ENCODE data around the gene ODC1. TPM values are rescaled to one million over a fixed set of nuclear protein-coding genes. Genes with fewer than 3 reads are reported as not detected.
A peak's percentile ranks its signal among the peaks of the same experiment; 100 is the strongest.

The ODC1 gene
- total and polyA plus RNA-seq, 2 experiments from 2014 or later: 23.3 to 70.3 TPM

DNA sequence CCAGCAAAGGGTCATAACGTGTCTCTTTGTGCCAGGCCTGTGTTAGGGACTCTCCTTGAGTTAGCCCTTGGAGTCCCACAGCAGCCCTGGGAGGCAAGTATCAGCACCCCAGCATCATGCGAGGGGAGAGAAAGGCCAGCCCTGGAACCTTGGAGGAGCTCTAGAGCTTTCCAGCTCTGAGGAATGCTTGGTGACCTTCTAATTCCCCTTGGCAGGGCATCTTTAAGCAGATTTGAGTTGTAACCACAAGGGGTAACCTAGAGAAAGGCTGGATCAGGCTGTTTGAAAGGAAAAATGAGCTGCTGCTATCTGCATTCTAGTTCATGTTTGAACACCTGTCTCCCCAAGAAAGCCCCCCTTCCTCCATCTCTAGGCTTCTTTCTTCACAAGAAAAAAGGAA, 23.8 kb upstream of the ODC1 start (continued):
- TF ChIP-seq, protein P1, sequence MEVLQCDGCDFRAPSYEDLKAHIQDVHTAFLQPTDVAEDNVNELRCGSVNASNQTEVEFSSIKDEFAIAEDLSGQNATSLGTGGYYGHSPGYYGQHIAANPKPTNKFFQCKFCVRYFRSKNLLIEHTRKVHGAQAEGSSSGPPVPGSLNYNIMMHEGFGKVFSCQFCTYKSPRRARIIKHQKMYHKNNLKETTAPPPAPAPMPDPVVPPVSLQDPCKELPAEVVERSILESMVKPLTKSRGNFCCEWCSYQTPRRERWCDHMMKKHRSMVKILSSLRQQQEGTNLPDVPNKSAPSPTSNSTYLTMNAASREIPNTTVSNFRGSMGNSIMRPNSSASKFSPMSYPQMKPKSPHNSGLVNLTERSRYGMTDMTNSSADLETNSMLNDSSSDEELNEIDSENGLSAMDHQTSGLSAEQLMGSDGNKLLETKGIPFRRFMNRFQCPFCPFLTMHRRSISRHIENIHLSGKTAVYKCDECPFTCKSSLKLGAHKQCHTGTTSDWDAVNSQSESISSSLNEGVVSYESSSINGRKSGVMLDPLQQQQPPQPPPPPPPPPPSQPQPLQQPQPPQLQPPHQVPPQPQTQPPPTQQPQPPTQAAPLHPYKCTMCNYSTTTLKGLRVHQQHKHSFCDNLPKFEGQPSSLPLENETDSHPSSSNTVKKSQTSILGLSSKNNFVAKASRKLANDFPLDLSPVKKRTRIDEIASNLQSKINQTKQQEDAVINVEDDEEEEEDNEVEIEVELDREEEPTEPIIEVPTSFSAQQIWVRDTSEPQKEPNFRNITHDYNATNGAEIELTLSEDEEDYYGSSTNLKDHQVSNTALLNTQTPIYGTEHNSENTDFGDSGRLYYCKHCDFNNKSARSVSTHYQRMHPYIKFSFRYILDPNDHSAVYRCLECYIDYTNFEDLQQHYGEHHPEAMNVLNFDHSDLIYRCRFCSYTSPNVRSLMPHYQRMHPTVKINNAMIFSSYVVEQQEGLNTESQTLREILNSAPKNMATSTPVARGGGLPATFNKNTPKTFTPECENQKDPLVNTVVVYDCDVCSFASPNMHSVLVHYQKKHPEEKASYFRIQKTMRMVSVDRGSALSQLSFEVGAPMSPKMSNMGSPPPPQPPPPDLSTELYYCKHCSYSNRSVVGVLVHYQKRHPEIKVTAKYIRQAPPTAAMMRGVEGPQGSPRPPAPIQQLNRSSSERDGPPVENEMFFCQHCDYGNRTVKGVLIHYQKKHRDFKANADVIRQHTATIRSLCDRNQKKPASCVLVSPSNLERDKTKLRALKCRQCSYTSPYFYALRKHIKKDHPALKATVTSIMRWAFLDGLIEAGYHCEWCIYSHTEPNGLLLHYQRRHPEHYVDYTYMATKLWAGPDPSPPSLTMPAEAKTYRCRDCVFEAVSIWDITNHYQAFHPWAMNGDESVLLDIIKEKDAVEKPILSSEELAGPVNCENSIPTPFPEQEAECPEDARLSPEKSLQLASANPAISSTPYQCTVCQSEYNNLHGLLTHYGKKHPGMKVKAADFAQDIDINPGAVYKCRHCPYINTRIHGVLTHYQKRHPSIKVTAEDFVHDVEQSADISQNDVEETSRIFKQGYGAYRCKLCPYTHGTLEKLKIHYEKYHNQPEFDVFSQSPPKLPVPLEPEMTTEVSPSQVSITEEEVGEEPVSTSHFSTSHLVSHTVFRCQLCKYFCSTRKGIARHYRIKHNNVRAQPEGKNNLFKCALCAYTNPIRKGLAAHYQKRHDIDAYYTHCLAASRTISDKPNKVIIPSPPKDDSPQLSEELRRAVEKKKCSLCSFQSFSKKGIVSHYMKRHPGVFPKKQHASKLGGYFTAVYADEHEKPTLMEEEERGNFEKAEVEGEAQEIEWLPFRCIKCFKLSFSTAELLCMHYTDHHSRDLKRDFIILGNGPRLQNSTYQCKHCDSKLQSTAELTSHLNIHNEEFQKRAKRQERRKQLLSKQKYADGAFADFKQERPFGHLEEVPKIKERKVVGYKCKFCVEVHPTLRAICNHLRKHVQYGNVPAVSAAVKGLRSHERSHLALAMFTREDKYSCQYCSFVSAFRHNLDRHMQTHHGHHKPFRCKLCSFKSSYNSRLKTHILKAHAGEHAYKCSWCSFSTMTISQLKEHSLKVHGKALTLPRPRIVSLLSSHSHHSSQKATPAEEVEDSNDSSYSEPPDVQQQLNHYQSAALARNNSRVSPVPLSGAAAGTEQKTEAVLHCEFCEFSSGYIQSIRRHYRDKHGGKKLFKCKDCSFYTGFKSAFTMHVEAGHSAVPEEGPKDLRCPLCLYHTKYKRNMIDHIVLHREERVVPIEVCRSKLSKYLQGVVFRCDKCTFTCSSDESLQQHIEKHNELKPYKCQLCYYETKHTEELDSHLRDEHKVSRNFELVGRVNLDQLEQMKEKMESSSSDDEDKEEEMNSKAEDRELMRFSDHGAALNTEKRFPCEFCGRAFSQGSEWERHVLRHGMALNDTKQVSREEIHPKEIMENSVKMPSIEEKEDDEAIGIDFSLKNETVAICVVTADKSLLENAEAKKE (CRISPR knock-in tag; IDR thresholded peaks at IDR 0.05): no peak
- TF ChIP-seq CREB1 (CRISPR knock-in tag; IDR thresholded peaks at IDR 0.05; ENCODE audit: low read depth): no peak
- no peak for TF ChIP-seq POLR2AphosphoS5 (IDR thresholded peaks at IDR 0.05; ENCODE audit: low read depth)
- no peak for TF ChIP-seq STAT1 (IDR thresholded peaks at IDR 0.05; ENCODE audit: unreplicated experiment)
- TF ChIP-seq ZNF331 (CRISPR knock-in tag; IDR thresholded peaks at IDR 0.05; ENCODE audit: low read depth): no peak
- no peak for TF ChIP-seq EZH2phosphoT487 (IDR thresholded peaks at IDR 0.05; ENCODE audit: unreplicated experiment)
- TF ChIP-seq NANOG (IDR thresholded peaks at IDR 0.05; ENCODE audit: borderline replicate concordance): no peak
- no peak for TF ChIP-seq EZH2 (IDR thresholded peaks at IDR 0.05; ENCODE audit: low read depth, unreplicated experiment)
- TF ChIP-seq, protein P2, sequence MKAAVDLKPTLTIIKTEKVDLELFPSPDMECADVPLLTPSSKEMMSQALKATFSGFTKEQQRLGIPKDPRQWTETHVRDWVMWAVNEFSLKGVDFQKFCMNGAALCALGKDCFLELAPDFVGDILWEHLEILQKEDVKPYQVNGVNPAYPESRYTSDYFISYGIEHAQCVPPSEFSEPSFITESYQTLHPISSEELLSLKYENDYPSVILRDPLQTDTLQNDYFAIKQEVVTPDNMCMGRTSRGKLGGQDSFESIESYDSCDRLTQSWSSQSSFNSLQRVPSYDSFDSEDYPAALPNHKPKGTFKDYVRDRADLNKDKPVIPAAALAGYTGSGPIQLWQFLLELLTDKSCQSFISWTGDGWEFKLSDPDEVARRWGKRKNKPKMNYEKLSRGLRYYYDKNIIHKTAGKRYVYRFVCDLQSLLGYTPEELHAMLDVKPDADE (IDR thresholded peaks at IDR 0.05): no peak

DNA sequence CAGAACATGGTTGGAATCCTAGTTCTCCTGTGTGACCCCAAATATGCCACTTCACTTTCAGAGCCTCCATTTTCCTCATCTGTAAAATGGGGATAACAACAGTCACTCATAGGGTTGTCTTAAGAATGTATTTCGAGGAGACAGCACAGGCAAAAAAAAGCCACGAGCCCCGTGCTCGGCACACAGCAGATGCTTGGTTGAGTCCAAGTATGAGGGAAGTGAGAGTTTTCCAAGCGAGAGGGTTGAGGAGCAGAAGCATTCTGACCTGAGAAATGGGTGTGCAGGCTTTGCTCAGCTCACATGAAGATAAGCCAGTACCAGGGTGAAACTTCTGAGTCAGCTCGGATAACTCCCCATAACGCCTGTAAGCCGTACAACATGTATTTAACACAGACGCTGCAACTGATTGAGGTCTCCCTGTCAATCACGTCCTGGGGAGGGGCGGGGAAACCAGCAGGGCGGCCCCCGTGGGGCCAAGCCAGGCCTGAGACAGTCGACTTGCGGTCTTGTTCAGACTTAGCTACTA, 23.0 kb upstream of the ODC1 start:
- no peaks in the 10 kb centered on the region for H3K4me1 ChIP-seq (ENCODE audit: insufficient read depth)
- DNase-seq (ENCODE audit: low spot score) (peak; percentile 36), ATAC-seq (peak; percentile 31)
- no peaks in the 10 kb centered on the region for H3K79me2 ChIP-seq (replicated peaks; ENCODE audit: insufficient read depth)
- Mint-ChIP-seq H3K9me3 (no peaks in the 10 kb centered on the region), H3K4me1 (no peaks in the 10 kb centered on the region), H3K36me3 (ENCODE audit: low read depth) (no peaks in the 10 kb centered on the region), H3K27me3 (ENCODE audit: insufficient read depth, low read depth, poor library complexity) (peaks cover 3% of the 10 kb centered on the region), H3K4me3 (no peak overlapping the region), H3K27ac (no peak overlapping the region)
- no peak overlapping the region for H3K27ac ChIP-seq (ENCODE audit: low read depth)
- H3K4me3 ChIP-seq: no peak overlapping the region
- no peaks in the 10 kb centered on the region for H4K20me1 ChIP-seq (replicated peaks; ENCODE audit: insufficient read depth)
- no peaks in the 10 kb centered on the region for H3K27me3 ChIP-seq (ENCODE audit: insufficient read depth)
- no peaks in the 10 kb centered on the region for H3K9me2 ChIP-seq (ENCODE audit: insufficient read depth)
- H2AFZ ChIP-seq: no peak overlapping the region
- no peaks in the 10 kb centered on the region for H3F3A ChIP-seq (replicated peaks; ENCODE audit: low read depth)
- H3K4me2 ChIP-seq: no peak overlapping the region
- TF ChIP-seq CREB1 (CRISPR knock-in tag; IDR thresholded peaks at IDR 0.05; ENCODE audit: low read depth) (no peak), ZNF331 (CRISPR knock-in tag; IDR thresholded peaks at IDR 0.05; ENCODE audit: low read depth) (no peak), EZH2phosphoT487 (IDR thresholded peaks at IDR 0.05; ENCODE audit: unreplicated experiment) (no peak), STAT1 (IDR thresholded peaks at IDR 0.05; ENCODE audit: unreplicated experiment) (no peak)
- TF ChIP-seq, protein P3, sequence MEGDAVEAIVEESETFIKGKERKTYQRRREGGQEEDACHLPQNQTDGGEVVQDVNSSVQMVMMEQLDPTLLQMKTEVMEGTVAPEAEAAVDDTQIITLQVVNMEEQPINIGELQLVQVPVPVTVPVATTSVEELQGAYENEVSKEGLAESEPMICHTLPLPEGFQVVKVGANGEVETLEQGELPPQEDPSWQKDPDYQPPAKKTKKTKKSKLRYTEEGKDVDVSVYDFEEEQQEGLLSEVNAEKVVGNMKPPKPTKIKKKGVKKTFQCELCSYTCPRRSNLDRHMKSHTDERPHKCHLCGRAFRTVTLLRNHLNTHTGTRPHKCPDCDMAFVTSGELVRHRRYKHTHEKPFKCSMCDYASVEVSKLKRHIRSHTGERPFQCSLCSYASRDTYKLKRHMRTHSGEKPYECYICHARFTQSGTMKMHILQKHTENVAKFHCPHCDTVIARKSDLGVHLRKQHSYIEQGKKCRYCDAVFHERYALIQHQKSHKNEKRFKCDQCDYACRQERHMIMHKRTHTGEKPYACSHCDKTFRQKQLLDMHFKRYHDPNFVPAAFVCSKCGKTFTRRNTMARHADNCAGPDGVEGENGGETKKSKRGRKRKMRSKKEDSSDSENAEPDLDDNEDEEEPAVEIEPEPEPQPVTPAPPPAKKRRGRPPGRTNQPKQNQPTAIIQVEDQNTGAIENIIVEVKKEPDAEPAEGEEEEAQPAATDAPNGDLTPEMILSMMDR (conservative IDR thresholded peaks at IDR 0.05; ENCODE audit: low read depth in 2 of 2): no peak
- no peaks in the 10 kb centered on the region for H3K36me3 ChIP-seq (ENCODE audit: insufficient read depth)
